GM12892 (cell line): ENCODE results near the gene WDFY4.

Source experiments
- POLR2AphosphoS5 ChIP-seq: IDR thresholded peaks from 2 replicates; pipeline ENCODE4 v1.6.1; 2011; ENCODE audit warnings: low read depth, low read length, control low read depth
- TAF1 ChIP-seq: IDR thresholded peaks from 2 replicates; pipeline ENCODE4 v1.6.1; 2011; ENCODE audit warnings: low read depth, mild to moderate bottlenecking, control low read depth, low read length, borderline replicate concordance

DNA sequence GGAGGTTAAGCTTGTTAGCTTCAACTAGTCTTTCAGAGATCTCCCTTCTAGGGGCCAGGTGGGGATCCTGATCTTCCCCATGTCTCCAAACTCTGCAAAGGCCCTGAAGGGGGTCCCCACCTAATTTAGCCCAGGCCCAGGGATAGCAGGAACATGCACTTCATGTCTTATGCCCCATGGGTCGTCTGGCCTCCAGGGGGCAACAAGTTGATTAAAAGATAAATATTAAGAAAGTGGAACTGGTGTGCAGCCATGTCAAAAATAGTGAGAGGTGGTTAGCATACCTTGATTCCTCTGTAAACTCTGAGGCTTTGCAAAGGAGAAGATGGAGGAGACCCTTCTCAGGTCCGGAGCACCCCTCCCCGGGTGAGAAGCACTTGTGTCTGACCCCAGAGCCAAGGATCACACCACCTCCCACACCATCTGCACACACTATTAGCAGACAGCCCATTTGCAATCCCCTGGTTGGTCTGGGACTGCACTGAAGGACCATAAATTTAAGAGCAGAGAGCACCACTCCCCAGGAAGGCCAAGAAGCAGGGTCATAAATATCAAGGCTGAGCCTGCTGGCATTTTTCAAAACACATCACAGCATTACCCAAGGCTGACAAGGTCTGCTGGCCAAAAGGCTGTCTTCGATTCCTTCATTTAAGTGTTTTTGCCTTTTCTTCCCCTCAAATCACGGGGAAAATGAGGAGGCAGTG lies 299.1 kb downstream of the WDFY4 start:
- TF ChIP-seq TAF1 (no peak), POLR2AphosphoS5 (peak; percentile 32; the same call in 1 of the 2 replicates)
